ENCODE data around the gene NPEPL1. TPM values are rescaled to one million over a fixed set of nuclear protein-coding genes. Genes with fewer than 3 reads are reported as not detected.

The NPEPL1 gene
- total and polyA plus RNA-seq, 2 of the 8 experiments (the other 6 are each of a cell fraction or from before 2014, with no cell fraction given): 12.4 to 26.8 TPM

- H3K4ac ChIP-seq (replicated peaks; ENCODE audit: insufficient read length, low read depth, low read length): no peak overlapping the region
- H4K8ac ChIP-seq (ENCODE audit: extremely low read depth, insufficient read depth, low read length): no peak overlapping the region
- H3K27me3 ChIP-seq (replicated peaks in 1 of 4; ENCODE audit: control insufficient read depth in 3 of 4, extremely low read depth in 1 of 4, insufficient read depth in 3 of 4, low read length in 3 of 4): no peaks in the 10 kb centered on the region
- no peak overlapping the region for H3K23ac ChIP-seq (ENCODE audit: insufficient read length)
- FAIRE-seq (no peak), DNase-seq (ENCODE audit: low read depth in 1 of 2, low spot score in 2 of 2) (peak in 1 of 2 experiments; percentile 26)
- no peak overlapping the region for H3K18ac ChIP-seq (ENCODE audit: extremely low read depth, low read length)
- peaks cover 9% of the 10 kb centered on the region for H3K79me1 ChIP-seq (ENCODE audit: low read depth, low read length)
- POLR2A ChIA-PET (ENCODE audit: partially characterized antibody): interaction anchor here (0.7 to 11.7 kb wide), 5 partner anchors 8 to 440 kb away, joined by 3 to 242 read pairs (median 3); no protein-coding TSS in a partner anchor
- CTCF ChIA-PET (ENCODE audit: partially characterized antibody): no interaction called here
- no peak overlapping the region for H3K4me3 ChIP-seq (ENCODE audit: extremely low read depth in 1 of 4, insufficient read depth in 2 of 4, low read depth in 3 of 4, low read length in 4 of 4)
- no peak overlapping the region for H2BK120ac ChIP-seq (replicated peaks; ENCODE audit: low read depth, low read length)
- H3K4me2 ChIP-seq (ENCODE audit: insufficient read depth in 1 of 2, low read depth in 2 of 2, low read length in 2 of 2): no peak overlapping the region
- 0 out of 2 replicates have a peak overlapping the region, but pooled peaks have one; percentile 9 for H2BK15ac ChIP-seq (ENCODE audit: low read length)
- no peak overlapping the region for H3K56ac ChIP-seq (replicated peaks; ENCODE audit: insufficient read length, low read depth, low read length)
- H3K79me2 ChIP-seq (ENCODE audit: control insufficient read depth in 1 of 2, insufficient read depth in 2 of 2, low read length in 2 of 2): peaks cover 29 to 98% of the 10 kb centered on the region in 2 experiments
- no peak overlapping the region for H2BK20ac ChIP-seq (ENCODE audit: low read length)
- 89% methylated on average over 14 of the region's 14 CpGs; no CpG with 5 or more reads in 1 of the 2 experiments for WGBS, 2 experiments (ENCODE audit: extremely low coverage in 1 of 2, insufficient coverage in 1 of 2, insufficient read length in 1 of 2, insufficient replicate concordance in 2 of 2, low coverage in 1 of 2, low lambda C conversion rate in 2 of 2, missing lambda C conversion rate in 1 of 2)
- 0 out of 2 replicates have a peak overlapping the region, but pooled peaks have one; percentile 13 for H2BK12ac ChIP-seq (ENCODE audit: low read depth, low read length)
- no peak overlapping the region for H2AFZ ChIP-seq (ENCODE audit: low read length)
- H2BK5ac ChIP-seq (ENCODE audit: low read depth, low read length): no peak overlapping the region
- H3K27ac ChIP-seq (ENCODE audit: low read depth, low read length): no peak overlapping the region
- H3K36me3 ChIP-seq (ENCODE audit: control insufficient read depth in 2 of 4, insufficient read depth in 4 of 4, low read length in 3 of 4): peaks cover 0 to 21% (median 1%) of the 10 kb centered on the region in 4 experiments; a peak in 4 of 8 replicates
- no peak overlapping the region for H4K5ac ChIP-seq (ENCODE audit: insufficient read length, low read depth, low read length)
- H4K20me1 ChIP-seq (replicated peaks in 1 of 2; ENCODE audit: control insufficient read depth in 1 of 2, insufficient read depth in 2 of 2, low read length in 2 of 2): no peaks in the 10 kb centered on the region
- H3K14ac ChIP-seq (ENCODE audit: insufficient read length): no peak overlapping the region
- no peak overlapping the region for H2AK5ac ChIP-seq (ENCODE audit: low read depth, low read length)
- H4K91ac ChIP-seq (replicated peaks; ENCODE audit: insufficient read length, low read length): no peak overlapping the region
- H3K4me1 ChIP-seq (replicated peaks in 1 of 4; ENCODE audit: control insufficient read depth in 3 of 4, insufficient read depth in 4 of 4, low read length in 3 of 4): peaks cover 3 to 30% (median 20%) of the 10 kb centered on the region in 4 experiments
- no peaks in the 10 kb centered on the region for H3K9me3 ChIP-seq (ENCODE audit: insufficient read depth in 2 of 2, low read depth in 1 of 2, low read length in 1 of 2)
- H3K23me2 ChIP-seq (ENCODE audit: low read depth, low read length): no peaks in the 10 kb centered on the region
- no peak overlapping the region for H3K9ac ChIP-seq (replicated peaks in 1 of 4; ENCODE audit: extremely low read depth in 1 of 4, low read depth in 3 of 4, low read length in 3 of 4)
- TF ChIP-seq GABPA (IDR thresholded peaks at IDR 0.05; ENCODE audit: borderline replicate concordance, insufficient read depth, low read length) (no peak), SAP30 (IDR thresholded peaks at IDR 0.05; ENCODE audit: insufficient read depth, insufficient replicate concordance, low read length) (no peak), BRCA1 (IDR thresholded peaks at IDR 0.05; ENCODE audit: low read depth, low read length) (no peak), RNF2 (IDR thresholded peaks at IDR 0.05; ENCODE audit: borderline replicate concordance, low read depth, low read length, missing control alignments, poor library complexity, severe bottlenecking) (no peak), BCL11A (IDR thresholded peaks at IDR 0.05; ENCODE audit: low read depth in 2 of 2, low read length in 2 of 2) (no peak), POLR2A (IDR thresholded peaks at IDR 0.05; ENCODE audit: control extremely low read depth in 1 of 2, low read depth in 2 of 2, low read length in 2 of 2) (no peak), CBX8 (IDR thresholded peaks at IDR 0.05; ENCODE audit: borderline replicate concordance, low read depth, low read length) (no peak), YY1 (IDR thresholded peaks at IDR 0.05; ENCODE audit: low read depth, low read length) (no peak), BACH1 (IDR thresholded peaks at IDR 0.05; ENCODE audit: low read length) (no peak), EP300 (IDR thresholded peaks at IDR 0.05; ENCODE audit: borderline replicate concordance in 1 of 2, low read depth in 2 of 2, low read length in 2 of 2) (no peak)
Observed at GRCh38 chr20:58660855-58661597, 31.6 kb upstream of the NPEPL1 start.

Measured in H1 (cell line).